Mesenchymal stem cell (in vitro differentiated cells and primary cell): Measurements from ENCODE around the gene CNOT4.
A peak's percentile ranks its signal among the peaks of the same experiment; 100 is the strongest.
"Not testable (repeated sequence)": the region's sequence is repeated elsewhere in the genome, so short reads cannot be mapped to it uniquely, and the experiment has no call there.

Source experiments
- DNase-seq: peaks from one replicate; pipeline ENCODE4 v3.0.0-alpha.2; 2013
- H2AFZ ChIP-seq: one replicate; pipeline ENCODE4 v1.6.1; 2013; ENCODE audit warnings: low read depth, mild to moderate bottlenecking, control low read depth, inconsistent platforms, low read length, moderate library complexity
- H2AK5ac ChIP-seq: 2 replicates; pipeline ENCODE4 v1.6.1; 2013; ENCODE audit warnings: low read length, moderate library complexity, mild to moderate bottlenecking, inconsistent platforms; ENCODE audit not compliant: severe bottlenecking
- H2BK120ac ChIP-seq: one replicate; pipeline ENCODE4 v1.6.1; 2013; ENCODE audit warnings: low read depth, mild to moderate bottlenecking, inconsistent platforms, low read length, moderate library complexity
- H2BK12ac ChIP-seq, 2 experiments: one replicate each; pipeline ENCODE4 v1.6.1; 2013; ENCODE audit warnings: inconsistent platforms in 2 of 2, low read length in 2 of 2, mild to moderate bottlenecking in 2 of 2, moderate library complexity in 2 of 2, control low read depth in 1 of 2
- H2BK15ac ChIP-seq: one replicate; pipeline ENCODE4 v1.6.1; 2013; ENCODE audit warnings: mild to moderate bottlenecking, low read depth, inconsistent platforms; ENCODE audit not compliant: poor library complexity, severe bottlenecking
- H2BK5ac ChIP-seq: 2 replicates; pipeline ENCODE4 v1.6.1; 2013; ENCODE audit warnings: low read depth, mild to moderate bottlenecking, low read length, control low read depth, inconsistent platforms; ENCODE audit not compliant: poor library complexity, severe bottlenecking
- H3K14ac ChIP-seq, 2 experiments: one replicate each; pipeline ENCODE4 v1.6.1; 2013; ENCODE audit warnings: inconsistent platforms in 2 of 2, low read length in 2 of 2, control low read depth in 1 of 2, mild to moderate bottlenecking in 1 of 2, moderate library complexity in 1 of 2
- H3K18ac ChIP-seq, 2 experiments: one replicate each; pipeline ENCODE4 v1.6.1; 2013; ENCODE audit warnings: inconsistent platforms in 2 of 2, low read length in 2 of 2, control low read depth in 1 of 2, low read depth in 1 of 2, mild to moderate bottlenecking in 1 of 2
- H3K23ac ChIP-seq, 2 experiments: one replicate each; pipeline ENCODE4 v1.6.1; 2013; ENCODE audit warnings: inconsistent platforms in 2 of 2, low read length in 2 of 2, mild to moderate bottlenecking in 2 of 2, moderate library complexity in 2 of 2, control low read depth in 1 of 2
- H3K27ac ChIP-seq: 2 replicates; pipeline ENCODE4 v1.5.1; 2013; ENCODE audit warnings: mild to moderate bottlenecking, moderate library complexity, low read length, control low read depth, inconsistent platforms; ENCODE audit not compliant: poor library complexity, severe bottlenecking
- H3K27me3 ChIP-seq, 2 experiments: 2 replicates each; pipeline versions ENCODE4 v1.6.1 to v1.7.0; 2013; ENCODE audit warnings: low read length in 2 of 2, mild to moderate bottlenecking in 2 of 2, moderate library complexity in 2 of 2, control low read depth in 1 of 2, inconsistent platforms in 1 of 2; ENCODE audit not compliant: control insufficient read depth in 1 of 2, insufficient read depth in 1 of 2
- H3K36me3 ChIP-seq, 2 experiments: 2 replicates each; pipeline versions ENCODE4 v1.6.1 to v1.7.0; 2013; ENCODE audit warnings: low read length in 2 of 2, control low read depth in 1 of 2, inconsistent platforms in 1 of 2, low read depth in 1 of 2, mild to moderate bottlenecking in 1 of 2; ENCODE audit not compliant: insufficient read depth in 2 of 2, control insufficient read depth in 1 of 2
- H3K4ac ChIP-seq, 2 experiments: one replicate each; pipeline ENCODE4 v1.6.1; 2013; ENCODE audit warnings: inconsistent platforms in 2 of 2, low read length in 2 of 2, mild to moderate bottlenecking in 2 of 2, moderate library complexity in 2 of 2, control low read depth in 1 of 2, low read depth in 1 of 2
- H3K4me1 ChIP-seq: 2 replicates; pipeline ENCODE4 v1.6.1; 2013; ENCODE audit warnings: low read depth, low read length, control low read depth; ENCODE audit not compliant: control insufficient read depth, insufficient read depth
- H3K4me2 ChIP-seq: 2 replicates; pipeline ENCODE4 v1.6.1; 2013; ENCODE audit warnings: low read length, mild to moderate bottlenecking, inconsistent platforms; ENCODE audit not compliant: poor library complexity, severe bottlenecking
- H3K4me3 ChIP-seq, 2 experiments: 2 replicates each; pipeline versions ENCODE4 v1.5.1 to v1.7.0; 2013; ENCODE audit warnings: low read length in 2 of 2, mild to moderate bottlenecking in 2 of 2, control low read depth in 1 of 2, low read depth in 1 of 2; ENCODE audit not compliant: insufficient read depth in 1 of 2
- H3K79me1 ChIP-seq: replicated peaks from 2 replicates; pipeline ENCODE4 v1.6.1; 2013; ENCODE audit warnings: mild to moderate bottlenecking, control low read depth, low read length, inconsistent platforms; ENCODE audit not compliant: poor library complexity, severe bottlenecking
- H3K9ac ChIP-seq: 2 replicates; pipeline ENCODE4 v1.7.0; 2013; ENCODE audit warnings: mild to moderate bottlenecking, low read length, moderate library complexity
- H3K9me3 ChIP-seq: 2 replicates; pipeline ENCODE4 v1.7.0; 2013; ENCODE audit warnings: mild to moderate bottlenecking, low read length; ENCODE audit not compliant: control insufficient read depth
- H4K8ac ChIP-seq: one replicate; pipeline ENCODE4 v1.6.1; 2013; ENCODE audit warnings: inconsistent platforms, mild to moderate bottlenecking, low read length, moderate library complexity
- H4K91ac ChIP-seq: one replicate; pipeline ENCODE4 v1.6.1; 2013; ENCODE audit warnings: mild to moderate bottlenecking, low read length, inconsistent platforms
- WGBS: methylation state at CpG from one replicate; pipeline ENCODE4 v1.1.7; 2013; ENCODE audit warnings: mixed read lengths; 5-methylcytosine and 5-hydroxymethylcytosine counted together

The CNOT4 gene

GRCh38 chr7:135320953-135321352, 188.9 kb downstream of the CNOT4 start:
- H3K23ac ChIP-seq, H3K27me3 ChIP-seq, H2AFZ ChIP-seq, H3K27ac ChIP-seq, H3K4me1 ChIP-seq, H4K8ac ChIP-seq, H3K36me3 ChIP-seq, H2BK12ac ChIP-seq, H3K79me1 ChIP-seq, H3K4me3 ChIP-seq, H3K4ac ChIP-seq, H3K18ac ChIP-seq, H2BK120ac ChIP-seq, H4K91ac ChIP-seq, H2BK15ac ChIP-seq, H3K14ac ChIP-seq, DNase-seq, H3K9ac ChIP-seq, H2AK5ac ChIP-seq, H3K4me2 ChIP-seq, H3K9me3 ChIP-seq, H2BK5ac ChIP-seq: not testable (repeated sequence)
- WGBS = 96% methylated on average over 5 of the region's 6 CpGs

- Histone ChIP-seq H2BK120ac (no peak overlapping the region), H3K18ac (no peak overlapping the region), H3K27ac (no peak overlapping the region), H2BK5ac (no peak overlapping the region), H3K23ac (no peak overlapping the region), H3K79me1 (no peaks in the 10 kb centered on the region), H4K91ac (no peak overlapping the region), H3K9ac (no peak overlapping the region), H2BK12ac (no peak overlapping the region), H2AK5ac (no peak overlapping the region), H3K4me2 (no peak overlapping the region), H2BK15ac (no peak overlapping the region), H2AFZ (no peak overlapping the region), H3K36me3 (no peaks in the 10 kb centered on the region), H3K27me3 (peaks cover 0 to 10% of the 10 kb centered on the region in 2 experiments), H3K4me3 (no peak overlapping the region), H3K14ac (no peak overlapping the region), H3K4ac (no peak overlapping the region), H3K9me3 (no peaks in the 10 kb centered on the region), H3K4me1 (peaks cover 6% of the 10 kb centered on the region), H4K8ac (no peak overlapping the region)
- 70% methylated on average over 8 of the region's 8 CpGs for WGBS
- DNase-seq = peak; percentile 67
Measured at GRCh38 chr7:135320268-135320667, 189.6 kb downstream of the CNOT4 start.

GRCh38 chr7:135317676-135318325, 192.1 kb downstream of the CNOT4 start:
- H2BK5ac ChIP-seq = no peak overlapping the region
- H3K18ac ChIP-seq = no peak overlapping the region
- no peak overlapping the region for H4K91ac ChIP-seq
- no peak overlapping the region for H2AK5ac ChIP-seq
- H3K4me3 ChIP-seq = peak overlapping the region in 1 of 2 experiments; percentile 52
- peaks cover 6% of the 10 kb centered on the region for H3K4me1 ChIP-seq
- no peak overlapping the region for H2BK15ac ChIP-seq
- no peaks in the 10 kb centered on the region for H3K79me1 ChIP-seq
- no peak overlapping the region for H2BK12ac ChIP-seq
- 72% methylated on average over 10 of the region's 10 CpGs for WGBS
- H3K27ac ChIP-seq = no peak overlapping the region
- peaks cover 0 to 29% of the 10 kb centered on the region in 2 experiments for H3K27me3 ChIP-seq
- H3K4me2 ChIP-seq = no peak overlapping the region
- no peaks in the 10 kb centered on the region for H3K36me3 ChIP-seq
- no peaks in the 10 kb centered on the region for H3K9me3 ChIP-seq
- peak overlapping the region; percentile 18 for H3K9ac ChIP-seq
- no peak overlapping the region for H3K23ac ChIP-seq
- no peak overlapping the region for H2BK120ac ChIP-seq
- no peak overlapping the region for H4K8ac ChIP-seq
- H3K14ac ChIP-seq = no peak overlapping the region
- no peak overlapping the region for H2AFZ ChIP-seq
- DNase-seq = no peak
- H3K4ac ChIP-seq = no peak overlapping the region

DNA sequence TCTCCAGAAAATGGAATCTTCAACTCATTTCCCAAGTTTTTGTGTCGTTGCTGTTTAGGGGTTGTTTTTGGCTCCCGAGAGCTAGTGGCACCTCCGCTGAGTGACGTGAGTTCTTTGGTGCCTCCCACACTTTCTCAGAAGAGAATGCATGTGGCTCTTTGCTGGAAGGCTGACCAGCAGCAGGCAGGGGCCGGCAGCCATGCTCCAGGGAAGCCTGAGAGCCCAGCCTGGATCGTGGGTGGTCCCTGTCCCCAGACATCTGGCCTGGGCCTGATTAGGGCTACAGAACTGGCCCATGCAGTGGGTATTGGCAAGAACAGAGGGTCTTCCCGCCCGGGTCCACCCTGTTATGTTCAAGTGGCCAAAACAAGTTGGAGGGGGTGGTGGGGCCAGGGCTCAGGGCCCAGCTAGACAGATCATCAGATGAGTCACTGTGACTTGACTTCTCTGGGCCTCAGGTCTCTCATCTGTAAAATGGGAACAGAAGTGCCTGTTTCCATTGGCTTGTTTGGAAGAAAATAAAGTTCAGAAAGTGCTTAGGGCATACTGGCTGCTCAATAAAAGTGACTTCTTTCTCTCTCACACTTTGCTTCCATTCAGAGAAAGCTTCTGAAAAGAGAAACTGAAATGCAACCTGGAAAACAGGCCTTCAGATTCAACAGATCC, 193.1 kb downstream of the CNOT4 start:
- no peak overlapping the region for H3K18ac ChIP-seq
- H3K4me1 ChIP-seq = peaks cover 6% of the 10 kb centered on the region
- H3K27me3 ChIP-seq = peaks cover 0 to 33% of the 10 kb centered on the region in 2 experiments
- DNase-seq = no peak
- no peak overlapping the region for H2BK120ac ChIP-seq
- H3K9me3 ChIP-seq = no peaks in the 10 kb centered on the region
- H3K4ac ChIP-seq = no peak overlapping the region
- no peak overlapping the region for H2AK5ac ChIP-seq
- no peak overlapping the region for H3K23ac ChIP-seq
- H3K14ac ChIP-seq = no peak overlapping the region
- no peak overlapping the region for H4K91ac ChIP-seq
- no peaks in the 10 kb centered on the region for H3K36me3 ChIP-seq
- 86% methylated on average over 8 of the region's 8 CpGs for WGBS
- no peak overlapping the region for H2AFZ ChIP-seq
- no peak overlapping the region for H2BK12ac ChIP-seq
- H2BK15ac ChIP-seq = no peak overlapping the region
- no peak overlapping the region for H3K4me3 ChIP-seq
- H3K9ac ChIP-seq = no peak overlapping the region
- no peak overlapping the region for H3K27ac ChIP-seq
- no peaks in the 10 kb centered on the region for H3K79me1 ChIP-seq
- no peak overlapping the region for H4K8ac ChIP-seq
- H2BK5ac ChIP-seq = no peak overlapping the region
- no peak overlapping the region for H3K4me2 ChIP-seq
